Suprapubic skin (tissue), 4 donors: Measurements from ENCODE around the gene KICS2. TPM values are rescaled to one million over a fixed set of nuclear protein-coding genes. Genes with fewer than 3 reads are reported as not detected.

ENCODE experiments used
- DNase-seq, 2 donors: peaks; one replicate each; pipeline ENCODE4 v3.0.0-alpha.2; 2019; ENCODE audit warnings: low spot score in 2 of 2
- H3K27ac ChIP-seq: fragments of 200-600 bp; sonication (generic); one replicate; pipeline ENCODE4 v1.5.1; 2019
- H3K27me3 ChIP-seq: fragments of 200-600 bp; sonication (generic); one replicate; pipeline ENCODE4 v1.5.1; 2019
- H3K36me3 ChIP-seq: fragments of 200-600 bp; sonication (generic); one replicate; pipeline ENCODE4 v1.5.1; 2019
- H3K4me1 ChIP-seq: fragments of 200-600 bp; sonication (generic); one replicate; pipeline ENCODE4 v1.5.1; 2019
- H3K4me3 ChIP-seq: fragments of 200-600 bp; sonication (generic); one replicate; pipeline ENCODE4 v1.5.1; 2019; ENCODE audit warnings: mild to moderate bottlenecking
- H3K9me3 ChIP-seq: fragments of 200-600 bp; sonication (generic); one replicate; pipeline ENCODE4 v1.5.1; 2019
- CTCF ChIP-seq, 2 donors: fragments of 200-600 bp in 1 of 2; fragments of 450-650 bp in 1 of 2; sonication (generic) in 1 of 2; IDR thresholded peaks; one replicate each; pipeline ENCODE4 v1.5.1; 2016 to 2019; ENCODE audit warnings: antibody characterized with exemption in 2 of 2, mild to moderate bottlenecking in 1 of 2, moderate library complexity in 1 of 2
- EP300 ChIP-seq: sonication (generic); formaldehyde crosslinking; IDR thresholded peaks from one replicate; pipeline ENCODE4 v1.6.1; 2017; ENCODE audit warnings: antibody characterized with exemption
- POLR2A ChIP-seq, 2 donors: fragments of 450-650 bp; IDR thresholded peaks; one replicate each; pipeline ENCODE4 v1.6.1; 2017; ENCODE audit warnings: antibody characterized with exemption in 2 of 2, mild to moderate bottlenecking in 2 of 2, moderate library complexity in 2 of 2
- POLR2AphosphoS5 ChIP-seq, 3 donors: sonication (generic); formaldehyde crosslinking; IDR thresholded peaks; one replicate each; pipeline ENCODE4 v1.6.1; 2017; ENCODE audit warnings: antibody characterized with exemption in 3 of 3
- WGBS: methylation state at CpG from one replicate; pipeline ENCODE4 v1.1.5; 2018; 5-methylcytosine and 5-hydroxymethylcytosine counted together
- total RNA-seq, 4 donors: library from RNA; depleted of rRNA; stranded (reverse); fragments of >200 nt; gene quantifications; one replicate each; pipeline ENCODE4 v1.1.0, GENCODE V29; 2016

The KICS2 gene
- total RNA-seq, 4 donors from 2014 or later, result 14.6 to 43.0 (median 16.7) TPM

DNA sequence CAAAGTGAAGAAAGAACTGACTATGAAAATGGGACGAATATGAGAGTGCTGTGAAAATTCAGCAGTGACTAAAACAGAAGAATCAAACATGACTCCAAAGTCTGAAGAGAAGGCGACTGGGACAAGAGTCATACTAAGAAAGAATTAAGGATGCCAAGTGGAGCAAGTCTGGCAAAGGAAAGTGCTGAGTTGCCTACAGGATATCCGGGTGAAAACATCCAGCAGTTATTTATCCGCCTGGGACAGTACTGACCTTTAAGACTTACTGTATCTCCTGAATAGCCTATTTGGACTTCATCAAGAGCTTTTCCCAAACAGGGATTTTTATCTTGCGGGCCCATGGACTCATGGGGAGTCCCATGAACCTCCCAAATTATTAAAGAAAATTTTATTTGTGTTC lies 41.1 kb downstream of the KICS2 start:
- Histone ChIP-seq H3K27me3 (no peaks in the 10 kb centered on the region), H3K36me3 (no peaks in the 10 kb centered on the region), H3K27ac (peak overlapping the region; percentile 75), H3K4me3 (no peak overlapping the region), H3K4me1 (peaks cover 18% of the 10 kb centered on the region), H3K9me3 (no peaks in the 10 kb centered on the region)
- DNase-seq, result no peak
- 49% methylated on average over 5 of the region's 5 CpGs for WGBS
- no peak for TF ChIP-seq POLR2A (IDR thresholded peaks at IDR 0.05)
- TF ChIP-seq CTCF (IDR thresholded peaks at IDR 0.05), result no peak
- TF ChIP-seq EP300, result no peak
- TF ChIP-seq POLR2AphosphoS5 (IDR thresholded peaks at IDR 0.05), result no peak

DNA sequence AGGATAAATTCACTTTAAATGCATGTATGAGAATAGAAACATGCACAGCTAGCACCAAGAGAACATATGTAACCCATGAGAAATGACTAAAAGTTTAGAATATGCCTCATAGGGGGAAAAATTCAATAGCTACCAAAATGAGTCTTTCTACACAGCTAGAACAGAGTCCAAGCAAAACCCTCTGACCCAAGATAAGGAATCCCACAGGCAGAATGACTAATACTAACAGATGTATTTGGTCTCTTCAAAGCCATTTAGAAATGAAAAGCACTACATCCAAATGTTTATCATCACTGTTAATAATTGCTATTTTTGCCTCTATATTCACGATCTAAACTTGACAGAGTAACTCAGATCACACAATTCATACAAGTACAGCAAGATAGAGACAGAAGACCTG lies 44.0 kb downstream of the KICS2 start:
- no peaks in the 10 kb centered on the region for H3K27me3 ChIP-seq
- H3K4me3 ChIP-seq, result no peak overlapping the region
- H3K9me3 ChIP-seq, result no peaks in the 10 kb centered on the region
- TF ChIP-seq POLR2A (IDR thresholded peaks at IDR 0.05) (no peak), EP300 (no peak), POLR2AphosphoS5 (IDR thresholded peaks at IDR 0.05) (no peak), CTCF (IDR thresholded peaks at IDR 0.05) (no peak)
- H3K4me1 ChIP-seq, result peaks cover 18% of the 10 kb centered on the region
- no peak for DNase-seq
- 71% methylated on average over 1 of the region's 1 CpG for WGBS
- H3K27ac ChIP-seq, result no peak overlapping the region
- no peaks in the 10 kb centered on the region for H3K36me3 ChIP-seq

- Histone ChIP-seq H3K9me3 (no peaks in the 10 kb centered on the region), H3K4me3 (no peak overlapping the region), H3K27ac (no peak overlapping the region), H3K4me1 (peaks cover 15% of the 10 kb centered on the region), H3K36me3 (no peaks in the 10 kb centered on the region), H3K27me3 (no peaks in the 10 kb centered on the region)
- WGBS, result 87% methylated on average over 7 of the region's 7 CpGs
- no peak for DNase-seq
- TF ChIP-seq CTCF (IDR thresholded peaks at IDR 0.05) (no peak), POLR2A (IDR thresholded peaks at IDR 0.05) (no peak), POLR2AphosphoS5 (IDR thresholded peaks at IDR 0.05) (no peak), EP300 (no peak)
These were observed 45.1 kb downstream of the KICS2 start for GRCh38 chr12:64177001-64177400.

GRCh38 chr12:64175254-64175945 lies 46.7 kb downstream of the KICS2 start:
- Histone ChIP-seq H3K27ac (no peak overlapping the region), H3K9me3 (no peaks in the 10 kb centered on the region)
- no peak for DNase-seq

DNA sequence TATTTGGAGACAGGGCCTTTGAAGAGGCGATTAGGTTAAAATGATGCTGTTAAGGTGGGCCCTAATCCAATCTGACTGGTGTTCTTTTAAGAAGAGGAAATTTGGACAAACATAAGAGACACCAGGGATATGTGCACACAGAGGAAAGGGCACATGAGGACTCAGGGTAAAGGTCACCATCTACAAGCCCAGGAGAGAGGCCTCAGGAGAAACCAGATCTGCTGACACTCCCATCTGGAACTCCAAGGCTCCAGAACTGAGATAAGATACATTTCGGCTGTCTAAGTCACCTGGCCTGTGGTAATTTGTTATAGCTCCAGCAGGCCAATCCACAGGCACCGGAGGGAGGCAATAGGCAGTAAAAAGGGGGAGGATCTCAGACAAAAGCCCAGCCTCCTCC lies 48.6 kb downstream of the KICS2 start:
- no peaks in the 10 kb centered on the region for H3K36me3 ChIP-seq
- H3K9me3 ChIP-seq, result no peaks in the 10 kb centered on the region
- 93% methylated on average over 3 of the region's 3 CpGs for WGBS
- no peak for DNase-seq
- H3K4me1 ChIP-seq, result peaks cover 5% of the 10 kb centered on the region
- no peaks in the 10 kb centered on the region for H3K27me3 ChIP-seq
- no peak overlapping the region for H3K27ac ChIP-seq
- H3K4me3 ChIP-seq, result no peak overlapping the region
- TF ChIP-seq EP300, result no peak
- TF ChIP-seq CTCF (IDR thresholded peaks at IDR 0.05), result no peak
- no peak for TF ChIP-seq POLR2AphosphoS5 (IDR thresholded peaks at IDR 0.05)
- no peak for TF ChIP-seq POLR2A (IDR thresholded peaks at IDR 0.05)

More at GRCh38 chr12:64175254-64175945, 46.7 kb downstream of the KICS2 start:
- Histone ChIP-seq H3K36me3 (no peaks in the 10 kb centered on the region), H3K4me1 (peaks cover under 1% of the 10 kb centered on the region), H3K27me3 (no peaks in the 10 kb centered on the region), H3K4me3 (no peak overlapping the region)
- WGBS, result 66% methylated on average over 2 of the region's 2 CpGs
- TF ChIP-seq POLR2AphosphoS5 (IDR thresholded peaks at IDR 0.05) (no peak), EP300 (no peak), POLR2A (IDR thresholded peaks at IDR 0.05) (no peak), CTCF (IDR thresholded peaks at IDR 0.05) (no peak)

Other genes with a start within 250 kb of the KICS2 start
- 1 to 10 TPM; 1.2 to 2.4 (median 1.9) TPM for gene C12orf56, start 168.5 kb upstream of the KICS2 start, total RNA-seq
- gene XPOT, start 182.1 kb upstream of the KICS2 start, total RNA-seq, result 10 to 100 TPM; 33.0 to 68.9 (median 41.2) TPM
- 10 to 100 TPM; 15.3 to 27.5 (median 19.9) TPM for gene TBK1, start 229.8 kb upstream of the KICS2 start, total RNA-seq